ENCODE measurements around the gene SPATA16. TPM values are rescaled to one million over a fixed set of nuclear protein-coding genes. Genes with fewer than 3 reads are reported as not detected.

The SPATA16 gene
- total and polyA plus RNA-seq, 2 of the 13 experiments (the other 11 are each of a cell fraction or from before 2014, with no cell fraction given) = not detected

DNA sequence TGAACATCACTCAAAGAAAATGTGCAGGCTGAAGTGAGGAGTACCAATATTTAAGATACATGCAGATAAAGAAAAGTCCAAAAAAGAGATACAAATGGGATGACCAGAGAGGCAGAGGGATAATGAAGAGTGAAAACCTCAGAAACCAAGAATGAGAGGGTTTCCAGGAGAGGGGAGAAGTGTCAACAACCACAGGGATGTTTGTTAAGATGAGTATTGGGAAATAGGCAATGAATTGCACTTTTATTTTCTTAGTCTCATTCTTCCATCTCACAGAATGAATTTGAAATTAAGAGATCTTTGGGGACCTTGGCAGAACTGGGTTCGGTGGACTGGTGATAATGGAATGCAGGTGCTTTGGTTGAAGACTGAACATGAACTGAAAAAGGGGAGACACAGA is 288.0 kb downstream of the SPATA16 start (continued):
- TF ChIP-seq, protein P1, sequence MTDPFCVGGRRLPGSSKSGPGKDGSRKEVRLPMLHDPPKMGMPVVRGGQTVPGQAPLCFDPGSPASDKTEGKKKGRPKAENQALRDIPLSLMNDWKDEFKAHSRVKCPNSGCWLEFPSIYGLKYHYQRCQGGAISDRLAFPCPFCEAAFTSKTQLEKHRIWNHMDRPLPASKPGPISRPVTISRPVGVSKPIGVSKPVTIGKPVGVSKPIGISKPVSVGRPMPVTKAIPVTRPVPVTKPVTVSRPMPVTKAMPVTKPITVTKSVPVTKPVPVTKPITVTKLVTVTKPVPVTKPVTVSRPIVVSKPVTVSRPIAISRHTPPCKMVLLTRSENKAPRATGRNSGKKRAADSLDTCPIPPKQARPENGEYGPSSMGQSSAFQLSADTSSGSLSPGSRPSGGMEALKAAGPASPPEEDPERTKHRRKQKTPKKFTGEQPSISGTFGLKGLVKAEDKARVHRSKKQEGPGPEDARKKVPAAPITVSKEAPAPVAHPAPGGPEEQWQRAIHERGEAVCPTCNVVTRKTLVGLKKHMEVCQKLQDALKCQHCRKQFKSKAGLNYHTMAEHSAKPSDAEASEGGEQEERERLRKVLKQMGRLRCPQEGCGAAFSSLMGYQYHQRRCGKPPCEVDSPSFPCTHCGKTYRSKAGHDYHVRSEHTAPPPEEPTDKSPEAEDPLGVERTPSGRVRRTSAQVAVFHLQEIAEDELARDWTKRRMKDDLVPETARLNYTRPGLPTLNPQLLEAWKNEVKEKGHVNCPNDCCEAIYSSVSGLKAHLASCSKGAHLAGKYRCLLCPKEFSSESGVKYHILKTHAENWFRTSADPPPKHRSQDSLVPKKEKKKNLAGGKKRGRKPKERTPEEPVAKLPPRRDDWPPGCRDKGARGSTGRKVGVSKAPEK (CRISPR knock-in tag; IDR thresholded peaks at IDR 0.05; ENCODE audit: borderline replicate concordance) = no peak
- no peak for TF ChIP-seq KDM3A (CRISPR knock-in tag; IDR thresholded peaks at IDR 0.05; ENCODE audit: low read depth)

DNA sequence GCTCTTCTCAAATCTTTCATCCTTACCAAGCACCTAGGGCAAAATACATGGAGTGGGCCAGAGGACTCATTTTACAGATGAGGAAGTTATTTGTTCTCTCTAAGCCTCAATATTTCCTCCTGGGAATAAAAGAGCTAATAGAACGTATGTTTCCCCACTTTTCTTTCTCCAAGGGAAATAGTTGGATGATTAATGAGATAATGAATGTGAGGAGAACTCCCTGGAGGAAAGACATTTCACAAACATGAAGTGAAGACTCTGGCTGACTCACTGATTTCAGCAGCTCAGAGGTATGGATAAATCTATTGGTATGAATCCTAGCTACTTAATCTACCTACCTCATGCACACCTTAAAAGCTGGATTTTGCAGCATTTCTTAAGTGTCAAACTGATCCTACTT is 292.1 kb downstream of the SPATA16 start:
- no peaks in the 10 kb centered on the region for H3K27me3 ChIP-seq (ENCODE audit: control insufficient read depth in 1 of 2, insufficient read depth in 2 of 2, low read length in 2 of 2)
- H3K9me3 ChIP-seq (ENCODE audit: low read length) = no peaks in the 10 kb centered on the region
- no peak overlapping the region for H3K9ac ChIP-seq (ENCODE audit: insufficient read depth, low read depth, low read length)
- DNase-seq (ENCODE audit: low spot score) (no peak), ATAC-seq (no peak), FAIRE-seq (no peak)
- intact Hi-C loops (cut with micrococcal nuclease; ENCODE audit: unreplicated experiment) = no loop called here
- H3K27ac ChIP-seq (ENCODE audit: extremely low read length, insufficient read depth, low read length) = no peak overlapping the region
- H3K36me3 ChIP-seq (replicated peaks in 1 of 2; ENCODE audit: control insufficient read depth in 1 of 2, insufficient read depth in 2 of 2, low read length in 2 of 2) = no peaks in the 10 kb centered on the region
- no TSS peak for BruUV-seq (replicated peaks)
- in situ Hi-C loops (cut with HindIII; ENCODE audit: extremely low pct_ligation_motif_present, low pct_unique_long_range_greater_than_20kb) = no loop called here
- WGBS (ENCODE audit: low lambda C conversion rate) = 0% methylated on average over 1 of the region's 1 CpG
- no peak overlapping the region for H3K4me2 ChIP-seq (ENCODE audit: low read depth, low read length)
- no peaks in the 10 kb centered on the region for H3K4me1 ChIP-seq (ENCODE audit: insufficient read depth, low read length)
- H3K4me3 ChIP-seq (replicated peaks in 1 of 3; ENCODE audit: insufficient read depth in 1 of 3, low read depth in 2 of 3, low read length in 3 of 3) = no peak overlapping the region
- CTCF ChIA-PET (ENCODE audit: low intra/inter-chr PET ratio, low total read pairs) = no interaction called here
- no peaks in the 10 kb centered on the region for H4K20me1 ChIP-seq (ENCODE audit: insufficient read depth, low read length)
- H2AFZ ChIP-seq (ENCODE audit: low read length) = no peak overlapping the region
- H3K79me2 ChIP-seq (ENCODE audit: insufficient read depth, low read length) = no peaks in the 10 kb centered on the region
- POLR2A ChIA-PET = no interaction called here
- TF ChIP-seq ZC3H4 (CRISPR knock-in tag; IDR thresholded peaks at IDR 0.05; ENCODE audit: borderline replicate concordance) = no peak
- TF ChIP-seq, protein P2, sequence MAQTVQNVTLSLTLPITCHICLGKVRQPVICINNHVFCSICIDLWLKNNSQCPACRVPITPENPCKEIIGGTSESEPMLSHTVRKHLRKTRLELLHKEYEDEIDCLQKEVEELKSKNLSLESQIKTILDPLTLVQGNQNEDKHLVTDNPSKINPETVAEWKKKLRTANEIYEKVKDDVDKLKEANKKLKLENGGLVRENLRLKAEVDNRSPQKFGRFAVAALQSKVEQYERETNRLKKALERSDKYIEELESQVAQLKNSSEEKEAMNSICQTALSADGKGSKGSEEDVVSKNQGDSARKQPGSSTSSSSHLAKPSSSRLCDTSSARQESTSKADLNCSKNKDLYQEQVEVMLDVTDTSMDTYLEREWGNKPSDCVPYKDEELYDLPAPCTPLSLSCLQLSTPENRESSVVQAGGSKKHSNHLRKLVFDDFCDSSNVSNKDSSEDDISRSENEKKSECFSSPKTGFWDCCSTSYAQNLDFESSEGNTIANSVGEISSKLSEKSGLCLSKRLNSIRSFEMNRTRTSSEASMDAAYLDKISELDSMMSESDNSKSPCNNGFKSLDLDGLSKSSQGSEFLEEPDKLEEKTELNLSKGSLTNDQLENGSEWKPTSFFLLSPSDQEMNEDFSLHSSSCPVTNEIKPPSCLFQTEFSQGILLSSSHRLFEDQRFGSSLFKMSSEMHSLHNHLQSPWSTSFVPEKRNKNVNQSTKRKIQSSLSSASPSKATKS (CRISPR knock-in tag; IDR thresholded peaks at IDR 0.05) = no peak
- no peak for TF ChIP-seq ZNF138 (CRISPR knock-in tag; IDR thresholded peaks at IDR 0.05; ENCODE audit: low read depth)
- no peak for TF ChIP-seq MIER3 (CRISPR knock-in tag; IDR thresholded peaks at IDR 0.05; ENCODE audit: borderline replicate concordance)
- TF ChIP-seq ZNF589 (CRISPR knock-in tag; conservative IDR thresholded peaks at IDR 0.05) = no peak
- no peak for TF ChIP-seq AGO1 (IDR thresholded peaks at IDR 0.05; ENCODE audit: low read depth, low read length, poor library complexity, severe bottlenecking)
- TF ChIP-seq ZNF296 (CRISPR knock-in tag; conservative IDR thresholded peaks at IDR 0.05) = no peak
- TF ChIP-seq ZNF17 (CRISPR knock-in tag; IDR thresholded peaks at IDR 0.05) = no peak
- no peak for TF ChIP-seq PAWR (CRISPR knock-in tag; IDR thresholded peaks at IDR 0.05; ENCODE audit: borderline replicate concordance)
- TF ChIP-seq, protein P3, sequence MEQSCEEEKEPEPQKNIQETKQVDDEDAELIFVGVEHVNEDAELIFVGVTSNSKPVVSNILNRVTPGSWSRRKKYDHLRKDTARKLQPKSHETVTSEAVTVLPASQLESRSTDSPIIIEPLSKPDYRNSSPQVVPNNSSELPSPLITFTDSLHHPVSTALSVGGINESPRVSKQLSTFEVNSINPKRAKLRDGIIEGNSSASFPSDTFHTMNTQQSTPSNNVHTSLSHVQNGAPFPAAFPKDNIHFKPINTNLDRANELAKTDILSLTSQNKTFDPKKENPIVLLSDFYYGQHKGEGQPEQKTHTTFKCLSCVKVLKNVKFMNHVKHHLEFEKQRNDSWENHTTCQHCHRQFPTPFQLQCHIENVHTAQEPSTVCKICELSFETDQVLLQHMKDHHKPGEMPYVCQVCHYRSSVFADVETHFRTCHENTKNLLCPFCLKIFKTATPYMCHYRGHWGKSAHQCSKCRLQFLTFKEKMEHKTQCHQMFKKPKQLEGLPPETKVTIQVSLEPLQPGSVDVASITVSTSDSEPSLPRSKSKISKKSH (CRISPR knock-in tag; IDR thresholded peaks at IDR 0.05; ENCODE audit: borderline replicate concordance) = no peak
- TF ChIP-seq, protein P4, sequence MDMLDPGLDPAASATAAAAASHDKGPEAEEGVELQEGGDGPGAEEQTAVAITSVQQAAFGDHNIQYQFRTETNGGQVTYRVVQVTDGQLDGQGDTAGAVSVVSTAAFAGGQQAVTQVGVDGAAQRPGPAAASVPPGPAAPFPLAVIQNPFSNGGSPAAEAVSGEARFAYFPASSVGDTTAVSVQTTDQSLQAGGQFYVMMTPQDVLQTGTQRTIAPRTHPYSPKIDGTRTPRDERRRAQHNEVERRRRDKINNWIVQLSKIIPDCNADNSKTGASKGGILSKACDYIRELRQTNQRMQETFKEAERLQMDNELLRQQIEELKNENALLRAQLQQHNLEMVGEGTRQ (IDR thresholded peaks at IDR 0.05; ENCODE audit: low read depth, low read length) = no peak
- TF ChIP-seq, protein P4 (CRISPR knock-in tag; IDR thresholded peaks at IDR 0.05; ENCODE audit: borderline replicate concordance) = no peak
